ENCODE data around the gene TSEN54.

The TSEN54 gene

DNA sequence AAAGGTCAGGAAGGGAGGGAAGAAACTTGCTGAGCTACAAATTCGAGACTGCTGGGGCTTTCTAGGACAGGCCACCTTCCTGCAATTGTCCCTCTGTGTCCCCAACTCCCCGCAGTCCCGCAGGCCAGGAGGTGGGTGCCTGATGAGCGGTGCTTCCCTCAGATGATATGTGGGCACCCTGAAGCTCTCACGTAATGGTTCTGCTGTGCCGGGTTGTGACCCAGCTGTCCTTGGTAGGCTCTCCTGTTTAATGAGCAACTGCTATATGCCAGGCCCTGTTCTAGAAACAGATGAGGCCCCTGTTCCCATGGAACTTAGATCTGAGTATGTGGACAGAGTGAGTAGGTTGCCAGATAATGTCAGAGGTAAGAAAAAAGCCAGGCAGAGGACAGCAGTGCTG, 49.3 kb downstream of the TSEN54 start:
- DNase-seq (ENCODE audit: low read depth) = no peak

DNA sequence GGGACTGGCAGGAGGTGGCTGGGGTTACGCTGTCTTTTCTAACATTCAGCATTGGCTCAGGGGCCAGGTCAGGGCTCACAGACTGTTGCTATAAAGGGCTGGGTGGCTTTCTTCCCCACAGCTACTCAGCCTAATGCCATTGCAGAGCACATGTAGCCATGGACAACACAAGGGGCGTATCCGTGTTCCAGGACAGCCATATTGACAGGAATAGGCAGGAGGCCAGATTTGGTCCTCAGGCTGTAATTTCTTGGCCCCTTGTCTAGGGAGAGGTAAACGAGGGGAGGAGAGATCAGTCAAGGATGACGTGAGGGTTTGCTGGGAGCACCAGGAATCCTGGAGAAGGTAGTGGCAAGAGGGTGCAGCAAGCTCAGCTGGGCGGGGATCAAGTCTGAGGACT, 50.1 kb downstream of the TSEN54 start:
- no peak for DNase-seq (ENCODE audit: low read depth)

DNA sequence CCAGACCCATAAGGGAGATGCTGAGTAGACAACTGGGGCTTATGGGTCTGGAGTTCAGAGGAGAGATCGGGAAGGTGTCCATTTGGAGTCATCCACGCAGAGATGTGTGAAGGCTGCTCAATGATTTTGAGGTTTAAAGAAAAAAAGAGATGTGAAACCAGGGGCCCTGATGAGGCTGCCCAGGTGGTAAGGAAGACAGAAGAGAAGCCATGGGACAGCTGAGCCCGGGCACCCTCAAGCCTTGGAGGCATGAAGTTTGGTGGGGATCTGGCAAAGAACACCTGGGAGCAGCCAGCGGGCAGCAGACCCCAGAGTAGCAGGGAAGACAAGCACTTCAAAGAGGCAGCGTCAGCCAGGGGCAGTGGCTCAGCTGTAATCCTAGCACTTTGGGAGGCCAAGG, 50.5 kb downstream of the TSEN54 start:
- DNase-seq (ENCODE audit: low read depth) = no peak

DNA sequence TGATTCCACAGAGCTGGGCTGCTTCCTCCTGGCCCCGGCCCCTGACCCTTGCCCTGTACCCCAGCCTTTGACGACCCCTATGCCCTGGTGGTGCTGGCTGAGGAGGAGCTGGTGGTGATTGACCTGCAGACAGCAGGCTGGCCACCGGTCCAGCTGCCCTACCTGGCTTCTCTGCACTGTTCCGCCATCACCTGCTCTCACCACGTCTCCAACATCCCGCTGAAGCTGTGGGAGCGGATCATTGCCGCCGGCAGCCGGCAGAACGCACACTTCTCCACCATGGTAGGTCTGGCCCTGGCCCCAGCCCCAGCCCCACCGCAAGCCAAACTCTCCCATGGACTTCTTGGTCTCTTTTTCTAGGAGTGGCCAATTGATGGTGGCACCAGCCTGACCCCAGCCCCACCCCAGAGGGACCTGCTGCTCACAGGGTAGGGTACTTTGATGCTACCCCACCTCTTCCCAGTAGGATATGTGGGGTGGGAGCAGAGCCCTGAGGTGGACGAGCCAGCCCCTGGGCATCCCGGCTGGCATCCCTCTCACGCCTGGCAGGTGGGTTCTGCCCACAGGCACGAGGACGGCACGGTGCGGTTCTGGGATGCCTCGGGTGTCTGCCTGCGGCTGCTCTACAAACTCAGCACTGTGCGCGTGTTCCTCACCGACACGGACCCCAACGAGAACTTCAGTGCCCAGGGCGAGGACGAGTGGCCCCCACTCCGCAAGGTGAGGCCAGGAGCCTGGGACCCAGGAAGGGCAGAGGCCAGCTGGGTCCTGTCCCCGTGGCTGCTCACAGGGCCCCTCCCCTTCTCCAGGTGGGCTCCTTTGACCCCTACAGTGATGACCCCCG, 52.3 kb downstream of the TSEN54 start:
- DNase-seq (ENCODE audit: low read depth) = no peak

DNA sequence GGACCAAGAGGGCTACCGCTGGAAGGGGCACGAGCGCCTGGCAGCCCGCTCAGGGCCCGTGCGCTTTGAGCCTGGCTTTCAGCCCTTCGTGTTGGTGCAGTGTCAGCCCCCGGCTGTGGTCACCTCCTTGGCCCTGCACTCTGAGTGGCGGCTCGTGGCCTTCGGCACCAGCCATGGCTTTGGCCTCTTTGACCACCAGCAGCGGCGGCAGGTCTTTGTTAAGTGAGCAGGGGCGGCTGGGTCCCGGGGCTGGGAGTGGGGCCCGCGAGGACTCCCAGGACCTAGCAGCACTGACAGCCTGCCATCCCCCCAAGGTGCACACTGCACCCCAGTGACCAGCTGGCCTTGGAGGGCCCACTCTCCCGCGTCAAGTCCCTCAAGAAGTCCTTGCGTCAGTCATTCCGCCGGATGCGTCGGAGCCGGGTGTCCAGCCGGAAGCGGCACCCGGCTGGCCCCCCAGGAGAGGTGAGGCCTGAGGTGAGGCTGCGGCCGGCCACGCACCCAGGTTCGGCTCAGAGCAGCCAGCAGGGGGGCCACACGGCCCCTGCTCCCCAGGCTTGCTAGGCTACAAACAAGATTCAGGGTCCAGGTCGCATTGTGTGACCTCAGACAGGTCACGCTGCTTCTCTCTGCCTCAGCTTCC, 53.8 kb downstream of the TSEN54 start:
- DNase-seq (ENCODE audit: low read depth) = no peak

DNA sequence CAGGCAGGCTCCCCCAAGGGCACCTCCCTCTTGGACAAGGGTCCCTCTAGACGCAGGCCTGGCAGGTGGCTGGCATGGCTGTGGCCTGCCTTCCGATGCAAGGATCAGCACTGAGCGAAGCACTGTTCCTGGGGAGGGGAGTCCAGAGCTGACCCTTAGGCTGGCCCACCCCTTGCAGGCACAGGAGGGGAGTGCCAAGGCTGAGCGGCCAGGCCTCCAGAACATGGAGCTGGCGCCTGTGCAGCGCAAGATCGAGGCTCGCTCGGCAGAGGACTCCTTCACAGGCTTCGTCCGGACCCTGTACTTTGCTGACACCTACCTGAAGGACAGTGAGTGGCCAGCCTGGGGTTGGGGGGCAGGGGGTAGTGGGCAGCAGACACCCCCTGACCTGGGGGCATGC, 54.4 kb downstream of the TSEN54 start:
- no peak for DNase-seq (ENCODE audit: low read depth)

DNA sequence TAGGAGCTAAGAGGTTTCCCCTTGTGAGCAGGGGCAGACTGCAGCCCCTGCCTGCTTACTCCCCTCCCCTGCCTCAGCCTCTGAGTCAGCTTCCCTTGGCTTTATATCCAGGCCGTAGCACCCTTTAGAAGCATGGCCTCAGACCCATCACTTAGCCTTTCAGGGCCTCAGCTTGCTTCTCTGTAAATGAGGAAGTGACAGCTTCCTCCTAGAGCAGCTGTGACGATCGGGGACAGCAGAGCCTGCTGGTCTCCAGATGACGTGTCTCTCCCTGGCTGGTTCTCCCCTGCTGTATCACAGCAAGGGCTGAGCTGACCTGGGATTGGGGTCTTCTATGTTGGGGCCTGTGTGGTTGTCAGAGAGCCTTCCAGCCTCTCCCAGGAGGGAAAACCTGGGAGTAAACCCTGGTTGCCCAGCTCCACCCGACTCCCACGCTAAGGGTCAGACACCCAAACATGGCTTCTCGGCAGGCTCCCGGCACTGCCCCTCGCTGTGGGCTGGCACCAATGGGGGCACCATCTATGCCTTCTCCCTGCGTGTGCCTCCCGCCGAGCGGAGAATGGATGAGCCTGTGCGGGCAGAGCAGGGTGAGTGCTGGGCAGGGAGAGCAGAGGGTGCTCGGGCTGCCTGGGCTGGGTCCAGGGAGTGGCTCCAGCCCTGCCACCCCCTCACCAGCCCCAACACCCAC, 55.0 kb downstream of the TSEN54 start:
- DNase-seq (ENCODE audit: low read depth) = no peak

DNA sequence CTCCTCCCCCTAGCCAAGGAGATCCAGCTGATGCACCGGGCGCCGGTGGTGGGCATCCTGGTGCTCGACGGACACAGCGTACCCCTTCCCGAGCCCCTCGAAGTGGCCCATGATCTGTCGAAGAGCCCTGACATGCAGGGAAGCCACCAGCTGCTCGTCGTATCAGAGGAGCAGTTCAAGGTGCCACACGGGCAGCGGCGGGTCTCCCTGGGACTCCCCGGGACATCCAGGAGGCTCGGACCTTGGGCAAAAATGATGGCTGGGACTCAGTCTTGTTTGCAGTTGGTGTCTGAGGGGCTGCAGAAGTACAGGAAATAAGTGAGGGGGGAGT, 55.5 kb downstream of the TSEN54 start:
- DNase-seq (ENCODE audit: low read depth) = no peak

DNA sequence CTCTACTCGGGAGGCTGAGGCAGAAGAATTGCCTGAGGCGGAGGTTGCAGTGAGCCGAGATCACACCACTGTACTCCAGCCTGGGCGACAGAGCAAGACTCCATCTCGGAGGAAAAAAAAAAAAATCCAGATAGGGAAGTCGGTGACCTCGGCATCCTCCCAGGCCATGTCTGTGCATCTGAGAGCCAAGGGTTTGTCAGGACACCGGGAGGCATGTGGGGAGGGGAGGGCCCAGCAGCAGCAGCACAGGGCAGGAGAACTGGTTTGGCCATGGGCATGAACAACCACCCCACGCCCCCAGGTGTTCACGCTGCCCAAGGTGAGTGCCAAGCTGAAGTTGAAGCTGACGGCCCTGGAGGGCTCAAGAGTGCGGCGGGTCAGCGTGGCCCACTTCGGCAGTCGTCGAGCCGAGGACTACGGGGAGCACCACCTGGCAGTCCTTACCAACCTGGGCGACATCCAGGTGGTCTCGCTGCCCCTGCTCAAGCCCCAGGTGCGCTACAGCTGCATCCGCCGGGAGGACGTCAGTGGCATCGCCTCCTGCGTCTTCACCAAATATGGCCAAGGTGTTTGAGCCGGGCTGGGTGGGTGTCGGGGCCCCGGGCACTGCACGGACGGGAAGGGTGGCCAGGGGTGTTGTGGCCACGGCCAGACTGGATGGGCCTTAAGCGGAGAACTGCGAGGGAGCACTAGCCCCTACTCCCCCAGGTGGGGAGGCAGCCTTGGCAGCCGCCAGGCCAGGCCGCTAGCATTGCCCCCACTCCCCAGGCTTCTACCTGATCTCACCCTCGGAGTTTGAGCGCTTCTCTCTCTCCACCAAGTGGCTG, 56.6 kb downstream of the TSEN54 start:
- DNase-seq (ENCODE audit: low read depth) = no peak

DNA sequence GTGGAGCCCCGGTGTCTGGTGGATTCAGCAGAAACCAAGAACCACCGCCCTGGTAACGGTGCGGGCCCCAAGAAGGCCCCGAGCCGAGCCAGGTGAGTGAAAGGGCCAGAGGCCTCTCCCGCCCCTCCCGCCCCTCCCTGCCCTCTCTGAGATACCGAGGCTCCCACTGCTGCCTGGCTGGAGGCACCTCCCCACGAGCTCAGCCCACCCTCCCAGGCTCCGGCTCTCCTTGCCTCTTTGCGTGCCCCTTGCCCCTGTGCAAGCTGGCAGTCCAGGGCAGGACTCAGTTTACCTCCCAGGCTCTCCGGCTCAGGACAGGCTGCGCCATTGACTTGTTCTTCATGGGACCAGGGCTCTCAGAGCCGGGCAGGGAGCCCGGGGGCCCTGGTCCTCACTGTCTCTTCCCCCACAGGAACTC, 57.2 kb downstream of the TSEN54 start:
- DNase-seq (ENCODE audit: low read depth) = no peak

DNA sequence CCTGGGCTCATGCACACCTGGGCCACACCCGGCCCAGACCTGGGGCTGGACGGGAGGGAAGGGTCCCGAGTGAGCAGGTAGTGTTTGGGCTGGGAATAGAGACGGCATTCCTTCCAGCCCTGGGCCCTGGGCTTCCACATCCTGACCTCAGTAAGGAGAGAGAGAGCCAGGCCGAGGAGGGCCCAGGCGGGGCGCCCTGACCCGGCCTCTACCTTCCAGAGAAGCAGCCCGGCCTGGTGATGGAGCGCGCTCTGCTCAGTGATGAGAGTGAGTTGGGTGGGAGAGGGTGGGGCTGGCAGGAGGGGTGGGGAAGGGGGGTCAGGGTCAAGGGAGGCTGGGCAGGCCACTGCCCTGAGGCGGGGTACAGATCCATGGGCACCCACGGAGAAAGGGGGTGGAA, 57.7 kb downstream of the TSEN54 start:
- DNase-seq (ENCODE audit: low read depth) = no peak

Measured in HS-27A (cell line).